ENCODE results near the gene PLEKHG2.

DNA sequence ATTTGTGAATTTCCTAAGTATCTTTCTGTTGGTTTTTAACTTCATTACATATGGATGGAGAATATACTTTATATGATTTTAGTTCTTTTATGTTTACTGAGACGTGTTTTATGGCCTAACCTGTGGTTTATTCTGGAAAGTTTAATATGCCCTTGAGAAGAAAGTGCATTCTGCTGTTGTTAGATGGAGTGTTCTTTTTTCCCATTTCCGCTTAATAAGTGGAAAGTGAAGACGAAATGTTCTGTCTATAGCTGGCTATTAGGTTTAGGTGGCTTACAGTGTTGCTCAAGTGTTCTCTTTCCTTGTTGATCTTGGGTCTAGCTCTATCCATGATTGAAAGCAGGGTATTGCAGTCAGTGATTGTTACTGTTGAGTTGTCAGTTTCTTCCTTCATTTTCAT, 50.9 kb downstream of the PLEKHG2 start:
- TF ChIP-seq REST (IDR thresholded peaks at IDR 0.05) (no peak), RARB (CRISPR knock-in tag; IDR thresholded peaks at IDR 0.05) (no peak), KDM5A (IDR thresholded peaks at IDR 0.05) (no peak), POLR2A (IDR thresholded peaks at IDR 0.05; ENCODE audit: low read length) (no peak)

Measured in A549 (cell line).